B cell (primary cell): Measurements from ENCODE around the gene GRIK3.

Source experiments
- EZH2 ChIP-seq: IDR thresholded peaks from 2 replicates; pipeline ENCODE4 v1.6.1; 2012; ENCODE audit warnings: borderline replicate concordance, low read depth, mild to moderate bottlenecking, moderate library complexity, low read length; ENCODE audit not compliant: insufficient read depth, poor library complexity, severe bottlenecking
- TF ChIP-seq, protein P1 (sequence below): fragments of 200-600 bp; IDR thresholded peaks from one replicate; pipeline ENCODE4 v1.8.0; 2022; ENCODE audit warnings: antibody characterized with exemption, mild to moderate bottlenecking

DNA sequence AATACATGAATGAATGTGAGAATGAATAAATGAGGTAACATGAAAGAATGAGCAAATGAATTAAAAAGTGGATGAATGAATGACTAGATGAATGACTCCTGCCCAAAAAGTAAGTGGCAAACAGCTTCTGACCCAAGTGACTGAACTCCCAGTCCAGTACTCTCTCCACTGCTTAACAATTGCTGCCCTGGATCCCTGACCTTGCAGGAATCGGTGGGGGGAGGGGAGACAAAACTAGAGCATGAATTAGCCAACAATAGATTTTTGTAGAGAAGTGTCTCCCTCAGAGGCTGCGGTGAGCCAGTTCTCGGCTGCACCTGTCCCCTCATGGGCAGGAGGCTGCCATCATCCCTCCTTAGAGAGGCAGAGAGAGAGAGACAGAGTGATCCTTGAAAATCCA is 5.9 kb upstream of the GRIK3 start:
- TF ChIP-seq, protein P1, sequence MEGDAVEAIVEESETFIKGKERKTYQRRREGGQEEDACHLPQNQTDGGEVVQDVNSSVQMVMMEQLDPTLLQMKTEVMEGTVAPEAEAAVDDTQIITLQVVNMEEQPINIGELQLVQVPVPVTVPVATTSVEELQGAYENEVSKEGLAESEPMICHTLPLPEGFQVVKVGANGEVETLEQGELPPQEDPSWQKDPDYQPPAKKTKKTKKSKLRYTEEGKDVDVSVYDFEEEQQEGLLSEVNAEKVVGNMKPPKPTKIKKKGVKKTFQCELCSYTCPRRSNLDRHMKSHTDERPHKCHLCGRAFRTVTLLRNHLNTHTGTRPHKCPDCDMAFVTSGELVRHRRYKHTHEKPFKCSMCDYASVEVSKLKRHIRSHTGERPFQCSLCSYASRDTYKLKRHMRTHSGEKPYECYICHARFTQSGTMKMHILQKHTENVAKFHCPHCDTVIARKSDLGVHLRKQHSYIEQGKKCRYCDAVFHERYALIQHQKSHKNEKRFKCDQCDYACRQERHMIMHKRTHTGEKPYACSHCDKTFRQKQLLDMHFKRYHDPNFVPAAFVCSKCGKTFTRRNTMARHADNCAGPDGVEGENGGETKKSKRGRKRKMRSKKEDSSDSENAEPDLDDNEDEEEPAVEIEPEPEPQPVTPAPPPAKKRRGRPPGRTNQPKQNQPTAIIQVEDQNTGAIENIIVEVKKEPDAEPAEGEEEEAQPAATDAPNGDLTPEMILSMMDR = no peak
- no peak for TF ChIP-seq EZH2
